Fibroblast of lung (primary cell): Measurements from ENCODE around the gene MEGF6. TPM values are rescaled to one million over a fixed set of nuclear protein-coding genes. Genes with fewer than 3 reads are reported as not detected.

Source experiments
- DNase-seq, 2 donors: peaks; one replicate each; pipeline versions ENCODE4 v3.0.0 to v3.0.0-alpha.2; 2010; ENCODE audit warnings: low read depth in 2 of 2
- H2AFZ ChIP-seq: 2 replicates; pipeline ENCODE4 v1.5.1; 2012; ENCODE audit warnings: low read length, control low read depth, inconsistent platforms
- H3K27ac ChIP-seq: 2 replicates; pipeline ENCODE4 v1.5.1; 2011; ENCODE audit warnings: low read length, control low read depth; ENCODE audit not compliant: insufficient read depth
- H3K27me3 ChIP-seq: 2 replicates; pipeline ENCODE4 v1.5.1; 2011; ENCODE audit warnings: mild to moderate bottlenecking, low read length; ENCODE audit not compliant: control insufficient read depth, insufficient read depth
- H3K36me3 ChIP-seq: 2 replicates; pipeline ENCODE4 v1.5.1; 2011; ENCODE audit warnings: low read length; ENCODE audit not compliant: control insufficient read depth, insufficient read depth
- H3K4me1 ChIP-seq: 2 replicates; pipeline ENCODE4 v1.5.1; 2011; ENCODE audit warnings: low read length; ENCODE audit not compliant: control insufficient read depth, insufficient read depth; ENCODE audit errors: extremely low read depth
- H3K4me2 ChIP-seq: 2 replicates; pipeline ENCODE4 v1.5.1; 2011; ENCODE audit warnings: low read length, control low read depth; ENCODE audit not compliant: insufficient read depth; ENCODE audit errors: extremely low read depth
- H3K4me3 ChIP-seq, 4 experiments: fragments of 200-600 bp in 1 of 4; sonication (generic) in 1 of 4; replicated peaks in 1 of 4; 2 replicates each; pipeline ENCODE4 v1.5.1; 2011 to 2016; ENCODE audit warnings: low read length in 4 of 4, low read depth in 3 of 4, mild to moderate bottlenecking in 3 of 4, control low read depth in 2 of 4, inconsistent platforms in 1 of 4, mixed read lengths in 1 of 4; ENCODE audit not compliant: insufficient read depth in 1 of 4; ENCODE audit errors: control extremely low read depth in 1 of 4
- H3K79me2 ChIP-seq: 2 replicates; pipeline ENCODE4 v1.5.1; 2012; ENCODE audit warnings: mild to moderate bottlenecking, low read length, inconsistent platforms; ENCODE audit not compliant: control insufficient read depth, insufficient read depth
- H3K9ac ChIP-seq: 2 replicates; pipeline ENCODE4 v1.5.1; 2011; ENCODE audit warnings: mild to moderate bottlenecking, low read length, control low read depth; ENCODE audit not compliant: insufficient read depth
- H3K9me3 ChIP-seq: 2 replicates; pipeline ENCODE4 v1.5.1; 2012; ENCODE audit warnings: low read depth, low read length; ENCODE audit not compliant: control insufficient read depth, insufficient read depth
- H4K20me1 ChIP-seq: 2 replicates; pipeline ENCODE4 v1.5.1; 2011; ENCODE audit warnings: low read length; ENCODE audit not compliant: control insufficient read depth, insufficient read depth; ENCODE audit errors: extremely low read depth
- EZH2 ChIP-seq: IDR thresholded peaks from 2 replicates; pipeline ENCODE4 v1.5.1; 2012; ENCODE audit warnings: low read length, control low read depth, mild to moderate bottlenecking; ENCODE audit errors: missing control alignments
- polyA plus RNA-seq, 2 donors: library from polyadenylated mRNA; depleted of rRNA in 1 of 2; stranded (reverse) in 1 of 2; unstranded in 1 of 2; fragments of >200 nt; gene quantifications; 2 replicates each; pipeline ENCODE4 v1.2.1, GENCODE V29; 2011 to 2012; ENCODE audit warnings: missing spikeins in 1 of 2
- total RNA-seq: library from RNA; depleted of rRNA; stranded (reverse); fragments of >200 nt; gene quantifications from 2 replicates; pipeline ENCODE4 v1.2.1, GENCODE V29; 2014
- TF ChIP-seq, protein P1 (sequence below), 2 donors: IDR thresholded peaks in 1 of 2; conservative IDR thresholded peaks in 1 of 2; 1 replicate in 1 of 2; 2 replicates in 1 of 2; pipeline ENCODE4 v1.5.1; 2011 to 2012; ENCODE audit warnings: low read length in 2 of 2, control low read depth in 1 of 2, inconsistent platforms in 1 of 2, low read depth in 1 of 2, mild to moderate bottlenecking in 1 of 2

Gene MEGF6
- total and polyA plus RNA-seq, 2 donors (not counting 1 experiment from before 2014, with no cell fraction given), result 1.6 to 11.6 TPM

- no peak overlapping the region for H2AFZ ChIP-seq
- H3K9me3 ChIP-seq, result no peaks in the 10 kb centered on the region
- TF ChIP-seq, protein P1, sequence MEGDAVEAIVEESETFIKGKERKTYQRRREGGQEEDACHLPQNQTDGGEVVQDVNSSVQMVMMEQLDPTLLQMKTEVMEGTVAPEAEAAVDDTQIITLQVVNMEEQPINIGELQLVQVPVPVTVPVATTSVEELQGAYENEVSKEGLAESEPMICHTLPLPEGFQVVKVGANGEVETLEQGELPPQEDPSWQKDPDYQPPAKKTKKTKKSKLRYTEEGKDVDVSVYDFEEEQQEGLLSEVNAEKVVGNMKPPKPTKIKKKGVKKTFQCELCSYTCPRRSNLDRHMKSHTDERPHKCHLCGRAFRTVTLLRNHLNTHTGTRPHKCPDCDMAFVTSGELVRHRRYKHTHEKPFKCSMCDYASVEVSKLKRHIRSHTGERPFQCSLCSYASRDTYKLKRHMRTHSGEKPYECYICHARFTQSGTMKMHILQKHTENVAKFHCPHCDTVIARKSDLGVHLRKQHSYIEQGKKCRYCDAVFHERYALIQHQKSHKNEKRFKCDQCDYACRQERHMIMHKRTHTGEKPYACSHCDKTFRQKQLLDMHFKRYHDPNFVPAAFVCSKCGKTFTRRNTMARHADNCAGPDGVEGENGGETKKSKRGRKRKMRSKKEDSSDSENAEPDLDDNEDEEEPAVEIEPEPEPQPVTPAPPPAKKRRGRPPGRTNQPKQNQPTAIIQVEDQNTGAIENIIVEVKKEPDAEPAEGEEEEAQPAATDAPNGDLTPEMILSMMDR (conservative IDR thresholded peaks at IDR 0.05 in 1 of 2, IDR thresholded peaks at IDR 0.05 in 1 of 2; ENCODE audit: low read depth in 1 of 2, low read length in 2 of 2), result no peak
- no peak for TF ChIP-seq EZH2
- no peak overlapping the region for H3K4me2 ChIP-seq
- no peak overlapping the region for H3K4me3 ChIP-seq
- H4K20me1 ChIP-seq, result no peaks in the 10 kb centered on the region
- H3K4me1 ChIP-seq, result no peaks in the 10 kb centered on the region
- no peaks in the 10 kb centered on the region for H3K79me2 ChIP-seq
- DNase-seq, result no peak
- no peak overlapping the region for H3K27ac ChIP-seq
- no peak overlapping the region for H3K9ac ChIP-seq
- H3K27me3 ChIP-seq, result no peaks in the 10 kb centered on the region
- H3K36me3 ChIP-seq, result no peaks in the 10 kb centered on the region
Measured at GRCh38 chr1:3516481-3516869, 94.8 kb downstream of the MEGF6 start.

GRCh38 chr1:3515774-3516480 lies 95.4 kb downstream of the MEGF6 start:
- no peaks in the 10 kb centered on the region for H3K27me3 ChIP-seq
- TF ChIP-seq, protein P1 (conservative IDR thresholded peaks at IDR 0.05 in 1 of 2, IDR thresholded peaks at IDR 0.05 in 1 of 2; ENCODE audit: low read depth in 1 of 2, low read length in 2 of 2), result no peak
- no peak for TF ChIP-seq EZH2
- H4K20me1 ChIP-seq, result no peaks in the 10 kb centered on the region
- peak in 1 of 2 donors; percentile 66 for DNase-seq
- no peaks in the 10 kb centered on the region for H3K9me3 ChIP-seq
- no peak overlapping the region for H3K27ac ChIP-seq
- H3K36me3 ChIP-seq, result no peaks in the 10 kb centered on the region
- H3K4me2 ChIP-seq, result no peak overlapping the region
- H3K9ac ChIP-seq, result no peak overlapping the region
- H3K4me1 ChIP-seq, result no peaks in the 10 kb centered on the region
- no peaks in the 10 kb centered on the region for H3K79me2 ChIP-seq
- no peak overlapping the region for H2AFZ ChIP-seq
- H3K4me3 ChIP-seq, result no peak overlapping the region

DNA sequence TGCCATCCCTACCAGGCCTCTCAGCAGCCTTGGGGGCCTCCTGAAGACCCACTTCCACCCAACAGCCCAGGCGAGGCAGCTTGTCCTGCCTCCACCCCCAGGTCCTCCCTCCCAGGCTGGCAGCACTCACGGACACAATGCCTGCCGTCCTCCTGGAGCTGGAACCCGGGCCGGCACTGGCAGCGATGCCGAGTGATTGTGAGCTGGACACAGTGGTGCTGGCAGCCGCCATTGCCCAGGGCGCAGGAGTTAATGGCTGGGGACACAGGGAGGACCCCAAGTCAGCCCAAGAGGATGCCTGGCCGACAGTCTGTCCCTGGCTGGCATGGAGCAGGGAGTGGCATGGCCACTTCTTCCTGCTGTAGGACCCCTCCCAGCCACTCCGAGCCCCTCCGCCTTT lies 96.0 kb downstream of the MEGF6 start:
- H3K9ac ChIP-seq, result no peak overlapping the region
- TF ChIP-seq EZH2, result no peak
- TF ChIP-seq, protein P1 (conservative IDR thresholded peaks at IDR 0.05 in 1 of 2, IDR thresholded peaks at IDR 0.05 in 1 of 2; ENCODE audit: low read depth in 1 of 2, low read length in 2 of 2), result no peak
- H3K27me3 ChIP-seq, result no peaks in the 10 kb centered on the region
- H4K20me1 ChIP-seq, result no peaks in the 10 kb centered on the region
- H3K36me3 ChIP-seq, result no peaks in the 10 kb centered on the region
- no peak overlapping the region for H2AFZ ChIP-seq
- no peak overlapping the region for H3K27ac ChIP-seq
- no peaks in the 10 kb centered on the region for H3K4me1 ChIP-seq
- DNase-seq, result no peak
- no peaks in the 10 kb centered on the region for H3K9me3 ChIP-seq
- no peak overlapping the region for H3K4me2 ChIP-seq
- H3K4me3 ChIP-seq, result no peak overlapping the region
- no peaks in the 10 kb centered on the region for H3K79me2 ChIP-seq
